ENCODE results near the gene BPI. TPM values are rescaled to one million over a fixed set of nuclear protein-coding genes. Genes with fewer than 3 reads are reported as not detected.
A peak's percentile ranks its signal among the peaks of the same experiment; 100 is the strongest.
"Not testable (repeated sequence)": the region's sequence is repeated elsewhere in the genome, so short reads cannot be mapped to it uniquely, and the experiment has no call there.

BPI gene
- total RNA-seq, result not detected in 2 replicates

- no peak for DNase-seq (ENCODE audit: low read depth)
Measured at GRCh38 chr20:38303908-38304379, at the start of gene BPI. BPI (plus strand) TSS chr20:38304156; CDS start chr20:38304224, 68 bp downstream.

GRCh38 chr20:38254621-38255020 is 49.3 kb upstream of the BPI start:
- not testable (repeated sequence) for DNase-seq (ENCODE audit: low read depth)

GRCh38 chr20:38255393-38255792 is 48.6 kb upstream of the BPI start:
- DNase-seq (ENCODE audit: low read depth), result peak; percentile 17

- no peak for DNase-seq (ENCODE audit: low read depth)
Measured at GRCh38 chr20:38256021-38256420, 47.9 kb upstream of the BPI start.

GRCh38 chr20:38256966-38257365 is 47.0 kb upstream of the BPI start:
- DNase-seq (ENCODE audit: low read depth), result no peak

- no peak for DNase-seq (ENCODE audit: low read depth)
Measured at GRCh38 chr20:38258545-38259215, 45.3 kb upstream of the BPI start.

- no peak for DNase-seq (ENCODE audit: low read depth)
Measured at GRCh38 chr20:38260025-38260377, 44.0 kb upstream of the BPI start.

- no peak for DNase-seq (ENCODE audit: low read depth)
Measured at GRCh38 chr20:38260378-38261053, 43.4 kb upstream of the BPI start, which contains the start of gene KIAA1755. KIAA1755 (minus strand) TSS chr20:38260735; CDS start chr20:38260500, 235 bp downstream.

GRCh38 chr20:38261054-38261390 is 42.9 kb upstream of the BPI start:
- no peak for DNase-seq (ENCODE audit: low read depth)

- DNase-seq (ENCODE audit: low read depth), result no peak
Measured at GRCh38 chr20:38262931-38263330, 41.0 kb upstream of the BPI start.

GRCh38 chr20:38266426-38266825 is 37.5 kb upstream of the BPI start:
- no peak for DNase-seq (ENCODE audit: low read depth)

GRCh38 chr20:38267296-38267695 is 36.7 kb upstream of the BPI start:
- DNase-seq (ENCODE audit: low read depth), result peak; percentile 23

GRCh38 chr20:38267901-38268514 is 35.9 kb upstream of the BPI start:
- no peak for DNase-seq (ENCODE audit: low read depth)

- no peak for DNase-seq (ENCODE audit: low read depth)
Measured at GRCh38 chr20:38269040-38269439, 34.9 kb upstream of the BPI start.

GRCh38 chr20:38269715-38270114 is 34.2 kb upstream of the BPI start:
- no peak for DNase-seq (ENCODE audit: low read depth)

- DNase-seq (ENCODE audit: low read depth), result peak; percentile 93
Measured at GRCh38 chr20:38270869-38271605, 32.9 kb upstream of the BPI start.

- DNase-seq (ENCODE audit: low read depth), result no peak
Measured at GRCh38 chr20:38271608-38272120, 32.3 kb upstream of the BPI start.

- DNase-seq (ENCODE audit: low read depth), result peak; percentile 45
Measured at GRCh38 chr20:38272398-38272797, 31.6 kb upstream of the BPI start.

- DNase-seq (ENCODE audit: low read depth), result peak; percentile 36
Measured at GRCh38 chr20:38272961-38273360, 31.0 kb upstream of the BPI start.

- DNase-seq (ENCODE audit: low read depth), result peak; percentile 90
Measured at GRCh38 chr20:38275815-38276550, 28.0 kb upstream of the BPI start.

- DNase-seq (ENCODE audit: low read depth), result no peak
Measured at GRCh38 chr20:38277285-38277684, 26.7 kb upstream of the BPI start.
